Measurements from ENCODE around the gene ADAMTS13.

- TF ChIP-seq CTCF (IDR thresholded peaks at IDR 0.05) (no peak), POLR2A (IDR thresholded peaks at IDR 0.05) (no peak)
These were observed 14.5 kb downstream of the ADAMTS13 start for GRCh38 chr9:133436681-133437080.

Data from transverse colon (tissue), 3 donors.